Stomach smooth muscle (tissue), 2 donors: Measurements from ENCODE around the gene PTDSS2.
A peak's percentile ranks its signal among the peaks of the same experiment; 100 is the strongest.

Experiments
- H3K27ac ChIP-seq: one replicate; pipeline ENCODE4 v1.7.0; 2013; ENCODE audit warnings: mild to moderate bottlenecking, low read length, inconsistent platforms
- H3K27me3 ChIP-seq, 2 donors: one replicate each; pipeline ENCODE4 v1.7.0; 2013; ENCODE audit warnings: low read length in 2 of 2; ENCODE audit not compliant: insufficient read depth in 2 of 2, control insufficient read depth in 1 of 2
- H3K36me3 ChIP-seq, 2 donors: one replicate each; pipeline ENCODE4 v1.7.0; 2013; ENCODE audit warnings: low read length in 2 of 2; ENCODE audit not compliant: control insufficient read depth in 2 of 2, insufficient read depth in 2 of 2
- H3K4me1 ChIP-seq: one replicate; pipeline ENCODE4 v1.7.0; 2013; ENCODE audit warnings: low read length; ENCODE audit not compliant: control insufficient read depth, insufficient read depth
- H3K4me3 ChIP-seq, 2 donors: one replicate each; pipeline ENCODE4 v1.7.0; 2013; ENCODE audit warnings: low read length in 2 of 2
- H3K9ac ChIP-seq, 2 donors: one replicate each; pipeline ENCODE4 v1.7.0; 2013; ENCODE audit warnings: low read length in 2 of 2, mild to moderate bottlenecking in 1 of 2
- H3K9me3 ChIP-seq, 2 donors: one replicate each; pipeline ENCODE4 v1.7.0; 2013; ENCODE audit warnings: low read length in 2 of 2; ENCODE audit not compliant: control insufficient read depth in 2 of 2
- donor health status: healthy.
- donor health status: Pancreatic carcinoma.

The PTDSS2 gene

DNA sequence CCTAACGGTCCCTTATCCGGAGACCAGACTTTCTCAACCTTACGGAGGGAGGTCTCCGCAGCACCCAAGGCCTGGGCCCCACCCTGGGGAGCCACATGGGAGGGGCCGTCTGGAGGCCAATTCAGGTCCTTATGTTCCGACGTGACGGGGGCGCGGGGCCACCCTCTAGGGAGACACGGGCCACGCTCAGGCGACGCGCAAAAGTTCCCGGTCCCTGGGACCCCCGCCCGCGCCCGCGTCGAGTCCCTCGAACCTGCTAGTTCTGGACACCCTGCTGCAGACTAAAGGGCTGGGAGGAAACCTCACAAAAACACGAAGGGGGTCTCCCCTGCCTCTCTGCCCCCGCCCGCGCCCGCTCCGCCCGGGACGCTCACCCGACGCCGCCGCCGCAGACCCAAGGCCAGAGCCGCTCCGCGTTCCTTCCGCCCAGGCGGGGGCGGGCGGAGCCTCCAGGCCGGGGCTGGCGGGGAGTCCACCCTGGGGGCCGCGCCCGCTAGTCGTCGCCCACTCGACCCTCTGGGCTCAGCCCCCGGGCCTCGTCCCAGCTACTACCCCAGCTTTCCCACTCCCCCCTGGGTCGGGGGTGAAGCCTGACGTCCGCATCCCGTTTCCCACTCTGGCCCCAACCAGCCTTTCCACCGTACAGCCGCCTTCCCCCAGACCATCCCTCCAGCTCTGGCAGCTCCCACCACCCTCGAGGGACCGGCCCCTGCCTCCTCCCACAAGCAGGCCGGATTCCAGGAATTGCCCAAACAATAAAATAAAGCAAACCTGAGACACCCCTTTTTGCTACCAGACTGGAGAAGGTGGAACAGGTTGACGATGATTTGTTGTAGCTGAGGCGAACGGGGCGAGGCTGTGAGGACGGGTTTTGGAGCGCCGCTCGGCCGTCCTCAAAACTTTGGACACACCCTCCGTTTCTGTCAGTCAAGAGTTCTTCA lies 54.2 kb downstream of the PTDSS2 start:
- H3K9ac ChIP-seq, result peak overlapping the region; percentile 64
- H3K27ac ChIP-seq, result peak overlapping the region; percentile 53
- peaks cover 21 to 25% of the 10 kb centered on the region in 2 donors for H3K36me3 ChIP-seq
- peaks cover 44% of the 10 kb centered on the region for H3K4me1 ChIP-seq
- no peaks in the 10 kb centered on the region for H3K9me3 ChIP-seq
- peak overlapping the region; percentile 56 to 72 for H3K4me3 ChIP-seq
- H3K27me3 ChIP-seq, result no peaks in the 10 kb centered on the region

- Histone ChIP-seq H3K4me3 (peak overlapping the region; percentile 56 to 90), H3K36me3 (peaks cover 17 to 20% of the 10 kb centered on the region in 2 donors), H3K9me3 (no peaks in the 10 kb centered on the region), H3K9ac (peak overlapping the region in 1 of 2 donors; percentile 64), H3K27ac (peak overlapping the region; percentile 53), H3K27me3 (no peaks in the 10 kb centered on the region), H3K4me1 (peaks cover 44% of the 10 kb centered on the region)
Measured at GRCh38 chr11:504994-505344, 54.9 kb downstream of the PTDSS2 start.

DNA sequence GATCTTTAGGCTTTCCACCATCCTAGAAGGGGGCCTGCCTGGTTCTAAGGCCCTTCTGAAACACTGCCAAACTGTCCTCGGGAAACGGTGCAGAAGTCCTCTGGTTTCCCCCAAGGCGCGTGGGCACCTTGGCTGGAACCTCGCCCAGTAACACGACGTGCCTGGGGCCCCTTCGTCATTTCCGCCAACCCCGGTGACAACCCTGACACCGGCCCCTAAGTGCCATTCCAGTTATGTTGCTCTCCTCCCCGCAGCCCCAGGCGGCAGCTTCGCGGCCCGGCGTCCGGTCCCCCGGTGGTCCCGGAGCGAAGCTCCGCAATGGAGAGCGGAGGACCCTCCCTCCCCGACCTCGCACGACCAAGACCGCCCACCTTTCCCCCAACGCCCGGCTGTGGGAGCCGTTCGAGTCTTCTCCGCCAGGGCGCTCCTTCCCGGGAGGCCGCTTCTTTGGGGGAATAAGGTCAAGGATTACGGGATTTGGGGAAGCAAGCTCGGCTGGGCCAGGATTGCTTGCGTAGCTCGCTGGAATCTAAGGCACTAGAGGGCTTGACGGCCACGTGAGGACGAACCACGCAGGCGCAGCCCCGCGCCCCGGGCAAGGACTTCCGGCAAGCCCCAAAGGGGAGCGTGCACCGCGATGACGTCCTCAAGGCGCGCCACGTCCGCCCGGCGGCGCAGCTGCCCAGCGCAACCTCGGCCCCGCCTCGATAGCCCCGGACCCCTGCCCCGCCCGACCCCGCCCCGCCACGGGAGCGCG lies 56.3 kb downstream of the PTDSS2 start:
- no peaks in the 10 kb centered on the region for H3K9me3 ChIP-seq
- H3K36me3 ChIP-seq, result peaks cover 5 to 10% of the 10 kb centered on the region in 2 donors
- peak overlapping the region; percentile 90 to 95 for H3K4me3 ChIP-seq
- H3K27me3 ChIP-seq, result no peaks in the 10 kb centered on the region
- H3K9ac ChIP-seq, result peak overlapping the region; percentile 96 to 97
- H3K4me1 ChIP-seq, result peaks cover 44% of the 10 kb centered on the region
- H3K27ac ChIP-seq, result peak overlapping the region; percentile 98

- peak within 1 kb of the TSS; percentile 90 to 95 for H3K4me3 ChIP-seq
- peaks cover 6% of the 10 kb centered on the region in 2 donors for H3K36me3 ChIP-seq
- H3K9ac ChIP-seq, result peak within 1 kb of the TSS; percentile 96 to 97
- H3K4me1 ChIP-seq, result peaks cover 44% of the 10 kb centered on the region
- H3K9me3 ChIP-seq, result no peaks in the 10 kb centered on the region
- H3K27ac ChIP-seq, result peak within 1 kb of the TSS; percentile 98
- no peaks in the 10 kb centered on the region for H3K27me3 ChIP-seq
Measured at GRCh38 chr11:506995-507726, 57.1 kb downstream of the PTDSS2 start, which contains the start of gene RNH1. Gene RNH1 (minus strand): TSS chr11:507242. CDS start chr11:502162, 5,080 bp downstream.

DNA sequence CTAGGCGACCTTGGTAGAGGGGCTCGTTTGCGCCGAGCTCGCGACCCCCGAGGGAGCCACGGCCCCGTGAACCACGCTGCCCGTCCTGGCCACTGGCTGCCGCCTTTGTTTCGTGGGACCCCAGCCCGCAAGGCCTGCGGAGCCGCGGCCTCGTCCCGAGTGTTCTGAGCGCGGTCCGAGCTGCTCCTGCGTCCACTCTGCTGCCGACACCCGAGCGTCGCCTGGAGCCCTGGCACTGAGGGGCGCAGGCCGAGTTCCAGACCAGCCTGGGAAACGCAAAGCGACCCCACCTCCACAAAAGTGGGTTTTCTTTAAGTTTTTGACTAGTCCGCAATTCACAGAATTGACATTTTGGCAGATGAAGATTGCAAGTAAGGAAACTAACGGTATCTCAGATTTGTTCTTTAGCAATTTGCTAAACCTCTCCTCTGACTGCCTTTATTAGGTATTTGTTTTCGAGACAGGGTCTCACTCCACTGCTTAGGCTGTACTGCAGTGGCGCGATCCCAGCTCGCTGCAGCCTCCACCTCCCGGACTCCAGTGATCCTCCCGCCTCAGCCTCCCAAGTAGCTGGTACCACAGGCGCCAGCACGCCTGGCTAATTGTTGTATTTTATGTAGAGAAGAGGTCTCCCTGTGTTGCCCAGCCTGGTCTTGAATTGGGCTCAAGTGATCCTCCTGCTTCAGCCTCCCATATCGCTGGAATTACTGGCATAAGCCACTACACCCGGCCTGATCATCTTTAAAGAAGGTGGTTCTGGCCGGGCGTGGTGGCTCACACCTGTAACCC lies 57.8 kb downstream of the PTDSS2 start:
- Histone ChIP-seq H3K36me3 (peaks cover 5 to 8% of the 10 kb centered on the region in 2 donors), H3K9ac (peak overlapping the region; percentile 58 to 61), H3K4me1 (peaks cover 37% of the 10 kb centered on the region), H3K4me3 (peak overlapping the region; percentile 66 to 71), H3K27ac (peak overlapping the region; percentile 74), H3K27me3 (no peaks in the 10 kb centered on the region), H3K9me3 (no peaks in the 10 kb centered on the region)

DNA sequence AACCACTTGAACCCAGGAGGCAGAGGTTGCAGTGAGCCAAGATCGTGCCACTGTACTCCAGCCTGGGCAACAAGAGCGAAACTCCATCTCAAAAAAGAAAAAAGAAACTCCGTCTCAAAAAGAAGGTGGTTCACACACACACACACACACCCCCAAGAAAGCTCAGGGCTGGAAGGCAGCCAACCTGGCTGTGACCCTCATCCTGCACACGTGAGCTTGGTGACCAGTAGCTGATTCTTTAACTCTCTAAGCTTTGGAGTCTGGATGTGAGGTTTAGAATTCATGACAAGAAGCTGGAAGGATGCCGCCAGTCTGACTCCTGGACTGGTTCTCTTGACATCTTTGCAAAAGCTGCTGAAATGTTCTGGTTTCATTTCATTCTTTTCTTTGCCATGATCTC lies 58.9 kb downstream of the PTDSS2 start:
- H3K9me3 ChIP-seq, result no peaks in the 10 kb centered on the region
- H3K36me3 ChIP-seq, result peaks cover 8% of the 10 kb centered on the region in 2 donors
- H3K4me1 ChIP-seq, result peaks cover 32% of the 10 kb centered on the region
- no peak overlapping the region for H3K4me3 ChIP-seq
- H3K9ac ChIP-seq, result no peak overlapping the region
- no peaks in the 10 kb centered on the region for H3K27me3 ChIP-seq
- H3K27ac ChIP-seq, result no peak overlapping the region

DNA sequence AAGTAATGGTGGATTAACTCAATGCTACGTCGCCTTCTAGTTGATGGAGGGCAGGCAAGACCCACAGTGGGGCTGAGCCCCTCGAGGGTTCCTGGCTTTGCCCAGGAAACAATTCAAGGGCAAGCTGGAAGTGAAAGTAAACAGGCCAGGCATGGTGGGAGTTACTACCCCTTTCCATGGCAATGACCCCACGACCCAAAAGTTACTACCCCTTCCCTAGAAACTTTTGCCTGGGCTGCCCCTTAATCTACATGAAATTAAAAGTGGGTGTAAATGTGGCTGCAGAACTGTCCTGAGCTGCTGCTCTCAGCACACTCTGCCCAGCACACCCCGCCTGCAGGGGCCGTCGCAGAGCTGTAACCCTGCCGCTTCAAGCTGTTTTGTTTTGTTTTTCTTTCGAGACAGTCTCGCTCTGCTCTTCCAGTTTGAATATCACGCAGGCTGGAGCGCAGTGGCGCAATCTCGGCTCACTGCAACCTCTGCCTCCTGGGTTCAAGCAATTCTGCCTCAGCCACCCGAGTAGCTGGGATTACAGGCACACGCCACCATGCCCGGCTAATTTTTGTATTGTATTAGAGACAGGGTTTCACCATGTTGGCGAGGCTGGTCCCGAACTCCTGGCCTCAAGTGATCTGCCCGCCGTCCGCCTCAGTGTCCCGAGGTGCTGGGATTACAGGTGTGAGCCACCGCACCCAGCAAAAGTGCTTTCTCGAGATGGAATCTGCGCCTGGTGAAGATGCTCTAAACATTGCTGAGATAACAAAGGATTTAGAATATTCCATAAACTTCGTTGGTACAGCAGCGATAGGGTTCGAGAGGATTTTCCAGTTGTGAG lies 62.9 kb downstream of the PTDSS2 start:
- peaks cover 2% of the 10 kb centered on the region for H3K4me1 ChIP-seq
- no peak overlapping the region for H3K9ac ChIP-seq
- no peak overlapping the region for H3K4me3 ChIP-seq
- H3K27ac ChIP-seq, result no peak overlapping the region
- H3K36me3 ChIP-seq, result peaks cover 8 to 12% of the 10 kb centered on the region in 2 donors
- no peaks in the 10 kb centered on the region for H3K27me3 ChIP-seq
- no peaks in the 10 kb centered on the region for H3K9me3 ChIP-seq

DNA sequence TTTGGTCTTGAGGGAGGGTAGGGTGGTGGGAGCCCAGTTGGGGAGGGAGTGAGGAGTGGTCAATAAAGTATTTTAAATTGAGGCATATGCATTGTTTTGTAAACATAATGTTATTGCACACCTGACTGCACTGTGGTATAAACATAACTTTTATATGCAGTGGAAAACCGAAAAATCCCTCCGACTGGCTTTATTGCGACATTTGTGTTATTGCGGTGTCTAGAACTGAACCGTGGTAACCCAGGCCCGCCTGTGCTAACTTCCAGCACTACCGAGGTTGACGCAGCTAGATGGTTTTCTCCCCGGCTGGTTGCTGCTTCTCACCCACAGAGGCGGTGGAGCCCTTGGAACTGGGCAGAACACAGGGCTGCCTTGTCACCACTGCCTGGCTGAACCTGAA lies 64.5 kb downstream of the PTDSS2 start:
- no peaks in the 10 kb centered on the region for H3K27me3 ChIP-seq
- no peak overlapping the region for H3K4me3 ChIP-seq
- H3K4me1 ChIP-seq, result no peaks in the 10 kb centered on the region
- peaks cover 8 to 10% of the 10 kb centered on the region in 2 donors for H3K36me3 ChIP-seq
- H3K9me3 ChIP-seq, result no peaks in the 10 kb centered on the region
- no peak overlapping the region for H3K9ac ChIP-seq
- no peak overlapping the region for H3K27ac ChIP-seq

GRCh38 chr11:515131-515530 lies 65.1 kb downstream of the PTDSS2 start:
- Histone ChIP-seq H3K27me3 (no peaks in the 10 kb centered on the region), H3K9ac (no peak overlapping the region), H3K36me3 (peaks cover 6 to 8% of the 10 kb centered on the region in 2 donors), H3K27ac (no peak overlapping the region), H3K9me3 (no peaks in the 10 kb centered on the region), H3K4me3 (no peak overlapping the region), H3K4me1 (no peaks in the 10 kb centered on the region)
